ENCODE results near the gene SLC6A13.

Gene SLC6A13

GRCh38 chr12:214003-214741 lies 48.5 kb downstream of the SLC6A13 start, which contains the start of gene SLC6A12:
Gene SLC6A12, minus strand, starts transcription at chr12:214157. Its CDS starts 4,171 bp downstream, at chr12:209986.
- DNase-seq: no peak

GRCh38 chr12:213527-213932 lies 49.1 kb downstream of the SLC6A13 start:
- DNase-seq: no peak

GRCh38 chr12:212715-213526 lies 49.7 kb downstream of the SLC6A13 start:
- DNase-seq: no peak

GRCh38 chr12:212415-212714 lies 50.3 kb downstream of the SLC6A13 start:
- no peak for DNase-seq

GRCh38 chr12:211639-212414 lies 50.8 kb downstream of the SLC6A13 start:
- DNase-seq: no peak

GRCh38 chr12:211142-211465 lies 51.5 kb downstream of the SLC6A13 start:
- no peak for DNase-seq

GRCh38 chr12:210277-211141 lies 52.1 kb downstream of the SLC6A13 start:
- DNase-seq: no peak

GRCh38 chr12:209851-210250 lies 52.8 kb downstream of the SLC6A13 start:
- no peak for DNase-seq

GRCh38 chr12:209246-209645 lies 53.4 kb downstream of the SLC6A13 start:
- DNase-seq: no peak

- no peak for DNase-seq
Observed at GRCh38 chr12:208813-209212, 53.8 kb downstream of the SLC6A13 start.

- DNase-seq: no peak
Observed at GRCh38 chr12:207804-208203, 54.8 kb downstream of the SLC6A13 start.

GRCh38 chr12:206746-207440 lies 55.7 kb downstream of the SLC6A13 start:
- no peak for DNase-seq

GRCh38 chr12:205026-205425 lies 57.6 kb downstream of the SLC6A13 start:
- no peak for DNase-seq

GRCh38 chr12:204261-204678 lies 58.4 kb downstream of the SLC6A13 start:
- no peak for DNase-seq

- DNase-seq: peak in 40 of 51 donors; percentile 9 to 79 (median 37)
Observed at GRCh38 chr12:203462-204260, 59.0 kb downstream of the SLC6A13 start.

- no peak for DNase-seq
Observed at GRCh38 chr12:203074-203461, 59.6 kb downstream of the SLC6A13 start.

GRCh38 chr12:202081-202731 lies 60.4 kb downstream of the SLC6A13 start:
- DNase-seq: peak in 8 of 51 donors; percentile 14 to 58 (median 22)

GRCh38 chr12:201361-201760 lies 61.3 kb downstream of the SLC6A13 start:
- no peak for DNase-seq

- no peak for DNase-seq
Observed at GRCh38 chr12:198705-199104, 63.9 kb downstream of the SLC6A13 start.

Data from hypothalamus (tissue), 51 donors.